CD4-positive, alpha-beta T cell treated with Interleukin-17A for 4 hours (primary cell): Measurements from ENCODE around the gene LAPTM4A.
"Not testable (repeated sequence)": the region's sequence is repeated elsewhere in the genome, so short reads cannot be mapped to it uniquely, and the experiment has no call there.

Experiments used
- DNase-seq: peaks from one replicate; pipeline ENCODE4 v3.0.0-alpha.2; 2020; ENCODE audit warnings: mixed read lengths

Gene LAPTM4A

GRCh38 chr2:20051532-20052228 lies at the start of gene LAPTM4A:
Gene LAPTM4A, minus strand, starts transcription at chr2:20051628. Its CDS starts 108 bp downstream, at chr2:20051520.
- DNase-seq: peak; percentile 97

GRCh38 chr2:20100711-20101110 lies 49.3 kb upstream of the LAPTM4A start:
- no peak for DNase-seq

- DNase-seq: no peak
These were observed 48.4 kb upstream of the LAPTM4A start for GRCh38 chr2:20099780-20100179.

GRCh38 chr2:20097889-20098714 lies 46.7 kb upstream of the LAPTM4A start:
- peak; percentile 79 for DNase-seq

- DNase-seq: no peak
These were observed 44.0 kb upstream of the LAPTM4A start for GRCh38 chr2:20095469-20095868.

GRCh38 chr2:20094955-20095354 lies 43.5 kb upstream of the LAPTM4A start:
- no peak for DNase-seq

- no peak for DNase-seq
These were observed 42.8 kb upstream of the LAPTM4A start for GRCh38 chr2:20094142-20094755.

- DNase-seq: no peak
These were observed 42.1 kb upstream of the LAPTM4A start for GRCh38 chr2:20093263-20094141.

GRCh38 chr2:20092901-20093235 lies 41.4 kb upstream of the LAPTM4A start:
- DNase-seq: no peak

- no peak for DNase-seq
These were observed 40.9 kb upstream of the LAPTM4A start for GRCh38 chr2:20092226-20092900.

- no peak for DNase-seq
These were observed 40.0 kb upstream of the LAPTM4A start for GRCh38 chr2:20091305-20091991.

- no peak for DNase-seq
These were observed 38.5 kb upstream of the LAPTM4A start for GRCh38 chr2:20089715-20090464.

- not testable (repeated sequence) for DNase-seq
These were observed 34.5 kb upstream of the LAPTM4A start for GRCh38 chr2:20085909-20086308.

- DNase-seq: not testable (repeated sequence)
These were observed 31.4 kb upstream of the LAPTM4A start for GRCh38 chr2:20082812-20083211.

- DNase-seq: no peak
These were observed 30.4 kb upstream of the LAPTM4A start for GRCh38 chr2:20081841-20082240.

GRCh38 chr2:20080839-20081415 lies 29.5 kb upstream of the LAPTM4A start:
- no peak for DNase-seq

- no peak for DNase-seq
These were observed 29.0 kb upstream of the LAPTM4A start for GRCh38 chr2:20080428-20080827.

GRCh38 chr2:20079546-20080115 lies 28.2 kb upstream of the LAPTM4A start:
- no peak for DNase-seq

- DNase-seq: no peak
These were observed 26.0 kb upstream of the LAPTM4A start for GRCh38 chr2:20077411-20077940.

GRCh38 chr2:20076757-20077156 lies 25.3 kb upstream of the LAPTM4A start:
- DNase-seq: no peak
